TTC549 (cell line): Measurements from ENCODE around the gene TRIP6.

Experiments
- FAIRE-seq: peaks from 2 replicates; lab custom pipeline; 2012; peaks lifted over from hg19 to GRCh38; lab: Jason Lieb, UNC

TRIP6 gene

DNA sequence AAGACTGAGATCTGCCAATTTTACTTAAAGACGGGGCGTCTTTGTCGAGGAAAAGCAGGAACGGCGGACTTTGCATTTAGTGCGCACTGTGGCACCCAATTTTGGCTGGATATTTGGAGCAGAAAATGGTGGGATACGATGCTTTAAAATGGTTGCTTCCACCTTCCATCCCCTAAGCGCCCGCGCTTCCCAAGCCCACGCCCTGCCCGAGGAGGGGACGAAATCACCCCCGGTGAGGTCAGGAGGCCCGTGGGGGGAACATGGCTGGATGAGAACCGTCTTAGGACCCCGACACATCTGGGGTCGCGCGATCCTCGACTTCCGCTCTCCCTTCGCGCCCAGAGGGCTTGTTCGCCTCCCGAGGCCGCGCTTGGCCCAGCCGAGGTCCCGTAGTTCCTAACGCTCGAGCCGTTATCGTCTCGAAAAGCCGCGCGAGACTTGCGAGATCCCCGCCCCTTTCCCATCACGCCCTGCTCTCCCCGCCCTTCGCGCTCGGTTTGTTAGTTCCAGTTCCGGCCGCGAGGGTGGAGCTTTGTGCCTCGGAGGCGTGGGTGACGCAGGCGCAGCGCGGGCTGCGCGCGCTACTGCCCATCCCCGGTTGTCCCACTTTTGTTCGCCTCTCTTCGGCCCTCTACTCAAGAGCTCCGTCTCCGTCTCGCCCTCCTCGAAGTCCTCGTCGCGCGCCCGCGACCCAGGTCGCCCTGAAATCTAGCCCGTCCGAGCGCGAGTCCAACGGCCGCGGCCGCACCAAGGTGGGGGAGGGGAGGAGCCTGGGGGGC is 7.6 kb downstream of the TRIP6 start, which contains the start of gene SRRT:
Gene SRRT (plus strand): TSS at position 527 of the 779 bp plus-strand sequence. CDS start 488 bp downstream, outside the sequence.
- FAIRE-seq = peak; percentile 73

DNA sequence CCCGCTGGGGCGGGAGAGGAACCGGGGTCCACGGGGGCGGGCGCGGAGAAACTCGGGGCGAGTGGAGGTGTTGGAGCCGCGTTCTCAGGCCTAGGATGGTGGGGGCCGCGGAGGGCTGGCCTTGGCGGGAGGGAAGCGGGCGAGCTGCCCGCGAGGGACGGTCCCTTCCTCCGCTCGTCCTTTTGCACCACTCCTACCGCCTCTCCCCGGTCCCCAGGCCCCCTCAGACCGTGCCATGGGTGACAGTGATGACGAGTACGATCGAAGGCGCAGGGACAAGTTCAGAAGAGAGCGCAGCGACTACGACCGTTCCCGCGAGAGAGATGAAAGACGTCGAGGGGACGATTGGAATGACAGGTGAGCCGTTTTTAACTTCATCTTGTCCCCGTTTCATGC is 8.2 kb downstream of the TRIP6 start:
- FAIRE-seq = no peak

DNA sequence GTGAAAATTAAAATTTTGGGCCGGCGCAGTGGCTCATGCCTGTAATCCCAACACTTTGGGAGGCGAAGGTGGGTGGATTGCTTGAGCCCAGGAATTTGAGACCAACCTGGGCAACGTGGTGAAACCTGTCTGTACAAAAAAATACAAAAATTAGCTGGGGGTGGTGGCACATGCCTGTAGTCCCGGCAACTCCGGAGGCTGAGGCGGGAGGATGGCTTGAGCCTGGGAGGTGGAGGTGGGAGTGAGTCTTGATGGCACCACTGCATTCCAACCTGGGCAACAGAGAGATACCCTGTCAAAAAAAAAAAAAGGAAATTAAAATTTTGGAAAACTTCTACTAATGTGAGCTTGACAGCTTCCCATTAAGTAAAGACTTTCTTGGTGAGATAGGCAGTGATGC is 10.8 kb downstream of the TRIP6 start:
- no peak for FAIRE-seq

DNA sequence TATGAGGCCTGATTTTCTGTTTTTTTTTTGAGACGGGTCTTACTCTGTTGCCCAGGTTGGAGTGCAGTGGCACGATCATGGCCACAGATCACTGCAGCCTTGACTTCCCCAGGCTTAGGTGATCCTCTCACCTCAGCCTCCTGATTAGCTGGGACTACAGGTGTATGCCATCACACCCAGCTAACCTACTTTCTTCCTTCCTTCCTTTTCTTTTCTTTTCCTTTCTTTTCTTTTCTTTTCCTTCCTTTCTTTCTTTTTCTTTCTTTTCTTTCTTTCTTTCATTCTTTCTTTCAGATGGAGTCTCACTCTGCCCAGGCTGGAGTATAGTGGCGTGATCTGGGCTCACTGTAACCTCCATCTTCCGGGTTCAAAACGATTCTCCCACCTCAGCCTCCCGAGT is 11.5 kb downstream of the TRIP6 start:
- no peak for FAIRE-seq

DNA sequence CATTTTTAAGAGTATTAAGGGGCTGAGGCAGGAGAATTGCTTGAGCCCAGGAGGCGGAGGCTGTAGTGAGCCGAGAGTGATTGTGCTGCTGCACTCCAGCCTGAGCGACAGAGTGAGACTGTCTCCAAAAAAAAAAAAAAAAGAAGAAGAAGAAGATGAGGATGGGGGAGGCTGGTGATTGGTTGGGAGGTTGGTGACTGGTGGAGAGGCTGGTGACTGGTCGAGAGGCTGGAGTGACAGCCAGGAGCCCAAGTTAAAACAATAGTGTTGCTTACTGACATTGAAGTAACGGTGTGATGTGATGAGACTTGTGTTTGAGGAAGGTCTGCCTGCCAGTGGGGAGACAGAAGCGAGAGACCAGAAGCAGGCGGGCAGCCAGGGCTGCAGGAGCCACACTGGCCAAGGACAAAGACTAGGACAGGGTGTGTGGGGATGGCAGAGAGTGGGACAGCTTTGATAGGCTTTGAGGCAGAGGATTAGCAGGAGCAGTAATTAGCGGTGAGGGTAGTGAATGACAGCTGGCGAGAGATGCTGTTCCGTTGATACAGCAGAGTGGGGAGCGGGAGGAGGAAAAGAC is 12.6 kb downstream of the TRIP6 start:
- no peak for FAIRE-seq

DNA sequence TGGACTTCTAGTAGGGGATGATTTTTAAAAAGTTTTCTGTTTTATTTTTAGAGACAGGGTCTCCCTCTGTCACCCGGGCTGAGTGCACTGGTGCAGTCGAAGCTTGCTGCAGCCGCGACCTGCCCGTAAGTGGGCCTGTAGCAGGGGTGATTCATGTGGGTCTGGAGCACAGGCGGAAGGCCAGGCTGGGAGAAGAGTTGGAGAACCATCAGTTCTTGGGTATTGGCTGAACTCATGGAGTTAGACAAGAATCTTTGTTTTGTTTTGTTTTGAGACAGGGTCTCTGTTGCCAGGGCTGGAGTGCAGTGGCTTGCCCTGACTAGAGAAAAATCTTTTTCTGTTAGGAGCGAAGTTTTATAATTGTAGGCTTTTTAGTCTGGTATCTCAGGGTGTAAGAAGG is 13.5 kb downstream of the TRIP6 start:
- no peak for FAIRE-seq

DNA sequence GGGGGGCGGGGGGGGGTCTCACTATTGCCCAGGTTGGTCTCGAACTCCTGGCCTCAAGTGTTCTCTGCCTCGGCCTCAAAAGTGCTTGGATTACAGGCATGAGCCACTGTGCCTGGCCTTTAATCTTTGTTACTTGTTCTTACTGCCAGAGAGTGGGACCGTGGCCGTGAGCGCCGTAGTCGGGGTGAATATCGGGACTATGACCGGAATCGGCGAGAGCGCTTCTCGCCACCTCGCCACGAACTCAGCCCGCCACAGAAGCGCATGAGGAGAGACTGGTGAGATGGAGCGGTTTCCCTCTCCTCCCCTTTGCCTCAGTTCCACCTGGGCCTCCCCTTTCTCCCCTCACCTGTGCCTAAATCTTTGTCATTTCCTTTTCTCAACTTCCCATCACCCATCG is 13.9 kb downstream of the TRIP6 start:
- FAIRE-seq = no peak

DNA sequence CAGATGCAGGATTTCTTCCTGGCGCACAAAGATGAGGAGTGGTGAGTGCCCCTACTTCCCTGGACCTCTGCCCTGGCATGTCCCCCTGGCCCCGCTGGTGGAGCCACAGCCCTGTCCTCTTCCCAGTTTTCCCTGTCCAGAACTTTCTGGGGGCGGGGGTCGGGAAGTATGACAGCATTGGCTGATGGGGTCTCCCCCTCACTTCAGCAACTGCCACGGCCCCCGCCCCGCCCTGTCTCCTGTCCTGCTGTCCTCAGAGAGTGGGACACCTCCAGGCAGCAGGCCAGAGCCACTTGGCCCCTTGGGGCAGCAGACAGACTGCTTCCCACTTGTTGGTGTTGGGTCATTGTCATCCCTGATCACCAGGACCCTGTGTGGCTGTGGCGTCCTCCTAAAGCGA is 15.0 kb downstream of the TRIP6 start:
- FAIRE-seq = no peak

DNA sequence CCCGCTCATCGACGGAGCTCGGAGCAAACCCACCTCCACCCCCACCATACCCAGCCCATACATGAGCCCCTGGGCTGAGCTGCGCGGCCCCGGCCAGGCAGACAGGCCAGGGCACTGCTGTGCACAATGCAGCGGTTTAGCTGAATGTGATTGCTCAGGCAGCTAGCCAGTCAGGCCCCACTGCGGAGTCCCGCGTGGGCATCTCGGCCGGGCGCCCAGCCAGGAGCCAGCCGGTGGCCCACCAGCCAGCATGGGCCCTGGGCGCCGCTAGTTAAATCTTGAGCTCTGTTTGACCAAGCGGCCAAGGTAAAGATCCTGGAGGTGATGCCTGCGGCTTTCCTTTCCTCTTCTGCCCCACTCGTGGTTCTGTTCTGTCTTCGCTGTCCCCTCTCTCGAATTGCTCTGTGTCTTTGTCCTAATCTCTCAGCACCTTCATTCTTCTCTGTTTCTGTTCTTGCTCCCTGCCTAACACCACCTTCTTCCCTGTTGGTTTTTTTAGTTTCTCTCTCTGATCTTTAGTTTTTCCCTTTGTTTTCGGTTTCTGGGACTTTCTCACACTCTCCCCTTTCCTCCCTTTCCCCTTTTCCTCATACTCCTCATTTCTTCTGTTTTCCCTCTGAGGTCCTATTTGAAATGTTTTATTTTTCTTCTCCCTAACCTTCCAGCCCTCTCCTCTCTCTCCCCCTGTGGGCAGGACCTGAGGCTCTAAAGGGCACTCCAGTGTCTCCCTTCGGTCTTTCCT is 15.8 kb downstream of the TRIP6 start:
- no peak for FAIRE-seq

DNA sequence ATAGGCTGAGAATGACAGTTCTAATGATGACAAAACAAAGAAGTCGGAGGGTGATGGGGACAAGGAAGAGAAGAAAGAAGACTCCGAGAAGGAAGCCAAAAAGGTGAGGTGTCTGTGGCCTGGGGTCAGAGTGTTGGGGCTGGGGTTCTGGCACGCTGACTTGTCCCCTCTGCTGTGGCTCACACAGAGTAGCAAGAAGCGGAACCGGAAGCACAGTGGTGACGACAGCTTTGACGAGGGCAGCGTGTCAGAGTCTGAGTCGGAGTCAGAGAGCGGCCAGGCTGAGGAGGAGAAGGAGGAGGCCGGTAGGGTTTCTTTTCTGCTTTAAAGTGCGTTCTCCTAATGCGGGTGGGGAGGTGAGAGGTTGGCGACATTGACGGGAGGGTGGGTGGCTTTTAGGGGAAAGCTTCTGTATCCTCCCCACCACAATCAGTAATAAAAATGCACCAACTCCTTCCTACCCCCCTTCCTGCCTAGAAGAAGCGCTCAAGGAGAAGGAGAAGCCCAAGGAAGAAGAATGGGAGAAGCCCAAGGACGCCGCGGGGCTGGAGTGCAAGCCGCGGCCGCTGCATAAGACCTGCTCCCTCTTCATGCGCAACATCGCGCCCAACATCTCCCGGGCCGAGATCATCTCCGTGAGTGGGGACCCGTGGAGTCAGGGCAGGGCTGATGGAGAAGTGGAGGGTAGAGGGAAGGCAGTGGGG is 17.7 kb downstream of the TRIP6 start:
- FAIRE-seq = no peak

DNA sequence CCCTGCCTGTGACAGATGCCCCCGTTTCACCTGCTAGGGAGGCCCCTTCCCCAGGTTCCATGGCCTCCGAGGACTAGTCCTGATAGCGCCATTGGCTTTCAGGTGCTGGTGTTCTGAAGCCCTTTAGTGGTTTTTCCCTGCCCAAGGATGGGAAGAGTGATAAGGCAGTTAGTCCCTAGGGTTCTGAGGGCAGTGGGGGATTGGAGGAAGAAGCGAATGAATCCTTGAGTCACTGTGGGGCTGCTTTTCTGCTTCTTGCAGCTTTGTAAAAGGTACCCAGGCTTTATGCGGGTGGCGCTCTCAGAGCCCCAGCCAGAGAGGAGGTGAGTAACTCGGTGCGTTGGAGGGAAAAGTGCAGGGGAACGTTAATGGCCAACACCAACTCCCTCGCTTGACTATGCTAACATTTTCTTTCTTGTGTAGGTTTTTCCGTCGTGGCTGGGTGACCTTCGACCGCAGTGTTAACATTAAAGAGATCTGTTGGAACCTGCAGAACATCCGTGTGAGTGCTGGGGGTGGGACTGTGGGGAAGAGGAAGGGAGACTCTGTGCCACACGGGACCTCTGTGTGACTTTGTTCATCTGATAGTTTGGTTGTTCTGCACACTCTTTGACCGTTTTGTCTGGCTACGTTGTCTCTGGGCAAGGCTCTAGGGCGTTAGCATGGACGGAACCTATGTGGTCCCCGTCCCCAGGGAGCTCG is 18.4 kb downstream of the TRIP6 start:
- FAIRE-seq = no peak

DNA sequence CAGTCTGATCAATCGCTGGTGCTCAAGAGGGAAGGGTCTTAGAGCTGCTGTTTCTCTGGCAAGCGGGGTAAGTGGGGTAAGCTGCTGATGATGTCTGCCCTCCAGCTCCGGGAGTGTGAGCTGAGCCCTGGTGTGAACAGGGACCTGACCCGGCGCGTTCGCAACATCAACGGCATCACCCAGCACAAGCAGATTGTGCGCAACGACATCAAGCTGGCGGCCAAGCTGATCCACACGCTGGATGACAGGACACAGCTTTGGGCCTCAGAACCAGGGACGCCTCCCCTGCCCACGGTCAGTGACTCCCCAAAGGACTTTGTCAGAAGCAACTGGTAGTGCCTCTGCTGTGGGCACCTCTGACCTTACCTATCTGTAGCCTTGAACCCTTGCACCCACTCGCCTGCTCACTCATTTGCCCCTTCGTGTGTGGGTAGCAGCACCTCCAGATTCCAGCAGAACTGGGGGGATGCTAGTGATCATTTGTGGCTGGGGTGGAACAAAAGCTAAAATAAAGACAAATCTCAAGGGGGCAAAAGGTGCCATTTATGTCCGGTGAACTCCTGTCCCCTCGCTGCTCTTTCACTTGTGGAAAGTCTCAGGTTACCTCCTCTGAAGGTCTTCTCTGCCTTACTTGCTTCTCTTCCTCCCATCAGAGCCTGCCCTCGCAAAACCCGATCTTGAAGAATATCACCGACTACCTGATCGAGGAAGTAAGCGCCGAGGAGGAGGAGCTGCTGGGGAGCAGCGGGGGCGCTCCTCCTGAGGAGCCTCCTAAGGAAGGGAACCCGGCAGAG is 19.2 kb downstream of the TRIP6 start:
- no peak for FAIRE-seq

DNA sequence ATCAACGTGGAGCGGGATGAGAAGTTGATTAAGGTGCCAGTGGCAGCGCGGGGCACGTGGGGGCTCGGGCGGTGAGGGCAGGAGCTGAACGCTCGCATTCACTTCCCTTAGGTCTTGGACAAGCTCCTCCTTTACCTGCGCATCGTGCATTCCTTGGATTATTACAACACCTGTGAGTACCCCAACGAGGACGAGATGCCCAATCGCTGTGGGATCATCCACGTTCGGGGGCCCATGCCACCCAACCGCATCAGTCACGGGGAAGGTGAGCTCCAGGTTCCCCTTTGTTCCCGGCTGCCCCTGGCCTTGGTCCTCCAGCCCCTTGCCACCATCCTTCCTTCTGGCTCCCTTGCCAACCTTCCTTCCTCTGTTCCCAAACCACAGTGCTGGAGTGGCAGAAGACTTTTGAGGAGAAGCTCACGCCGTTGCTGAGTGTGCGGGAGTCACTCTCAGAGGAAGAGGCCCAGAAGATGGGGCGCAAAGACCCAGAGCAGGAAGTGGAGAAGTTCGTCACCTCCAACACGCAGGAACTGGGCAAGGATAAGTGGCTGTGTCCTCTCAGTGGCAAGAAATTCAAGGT is 19.8 kb downstream of the TRIP6 start:
- FAIRE-seq = no peak

DNA sequence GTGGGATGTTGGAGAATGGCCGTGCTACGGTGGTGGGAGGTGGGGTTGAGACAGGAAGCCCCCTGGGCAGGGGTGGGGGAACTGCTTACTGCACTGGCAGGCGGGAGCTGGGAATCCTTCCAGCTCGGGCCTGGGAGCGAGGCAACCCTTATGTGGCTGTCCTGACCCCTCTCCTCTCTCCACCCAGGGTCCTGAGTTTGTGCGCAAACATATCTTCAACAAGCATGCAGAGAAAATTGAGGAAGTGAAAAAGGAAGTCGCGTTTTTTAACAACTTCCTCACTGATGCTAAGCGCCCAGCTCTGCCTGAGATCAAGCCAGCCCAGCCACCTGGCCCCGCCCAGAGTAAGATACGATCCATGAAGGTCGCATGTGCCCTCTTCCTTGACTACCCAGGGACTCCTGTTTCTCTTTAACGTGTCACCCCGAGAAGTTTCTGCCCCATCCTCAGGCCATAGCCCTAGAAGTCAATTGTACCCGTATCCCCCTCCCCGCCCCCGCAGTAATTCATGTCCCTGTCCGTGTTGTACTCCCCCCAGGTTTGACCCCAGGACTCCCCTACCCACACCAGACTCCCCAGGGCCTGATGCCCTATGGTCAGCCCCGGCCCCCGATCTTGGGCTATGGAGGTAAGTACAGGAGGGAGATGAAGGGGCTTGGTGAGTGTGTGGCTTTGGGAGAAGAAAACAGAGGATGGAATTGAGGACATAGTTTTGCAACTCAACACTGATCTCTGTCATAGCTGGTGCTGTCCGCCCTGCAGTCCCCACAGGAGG is 20.5 kb downstream of the TRIP6 start:
- no peak for FAIRE-seq

DNA sequence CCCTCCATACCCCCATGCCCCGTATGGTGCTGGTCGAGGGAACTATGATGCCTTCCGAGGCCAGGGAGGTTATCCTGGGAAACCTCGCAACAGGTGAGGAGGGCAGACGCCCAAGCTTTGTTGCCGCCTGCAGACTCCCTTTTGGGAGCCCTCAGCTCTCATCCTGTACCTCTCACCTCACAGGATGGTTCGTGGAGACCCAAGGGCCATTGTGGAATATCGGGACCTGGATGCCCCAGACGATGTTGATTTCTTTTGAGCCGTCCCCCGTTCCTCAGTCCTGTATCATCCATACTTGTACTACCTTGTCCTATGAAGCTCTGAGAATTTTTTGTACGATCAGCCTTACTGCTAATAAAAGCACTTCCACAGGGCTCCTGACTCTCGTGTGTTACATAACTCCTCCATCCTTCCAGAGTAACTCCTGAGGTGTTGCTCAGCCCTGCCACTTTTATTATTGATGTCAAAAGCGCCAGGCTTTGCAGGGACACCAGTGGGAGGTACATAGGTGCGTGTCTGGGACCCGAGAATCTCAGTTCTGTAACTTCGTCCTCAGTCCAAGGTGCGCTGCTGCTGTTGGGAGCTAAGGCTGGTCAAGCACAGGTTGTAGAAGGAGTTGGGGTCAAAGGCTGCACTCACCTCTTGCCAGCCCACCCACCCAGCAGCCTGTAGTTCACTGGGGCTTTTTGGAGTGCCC is 21.3 kb downstream of the TRIP6 start:
- FAIRE-seq = no peak

DNA sequence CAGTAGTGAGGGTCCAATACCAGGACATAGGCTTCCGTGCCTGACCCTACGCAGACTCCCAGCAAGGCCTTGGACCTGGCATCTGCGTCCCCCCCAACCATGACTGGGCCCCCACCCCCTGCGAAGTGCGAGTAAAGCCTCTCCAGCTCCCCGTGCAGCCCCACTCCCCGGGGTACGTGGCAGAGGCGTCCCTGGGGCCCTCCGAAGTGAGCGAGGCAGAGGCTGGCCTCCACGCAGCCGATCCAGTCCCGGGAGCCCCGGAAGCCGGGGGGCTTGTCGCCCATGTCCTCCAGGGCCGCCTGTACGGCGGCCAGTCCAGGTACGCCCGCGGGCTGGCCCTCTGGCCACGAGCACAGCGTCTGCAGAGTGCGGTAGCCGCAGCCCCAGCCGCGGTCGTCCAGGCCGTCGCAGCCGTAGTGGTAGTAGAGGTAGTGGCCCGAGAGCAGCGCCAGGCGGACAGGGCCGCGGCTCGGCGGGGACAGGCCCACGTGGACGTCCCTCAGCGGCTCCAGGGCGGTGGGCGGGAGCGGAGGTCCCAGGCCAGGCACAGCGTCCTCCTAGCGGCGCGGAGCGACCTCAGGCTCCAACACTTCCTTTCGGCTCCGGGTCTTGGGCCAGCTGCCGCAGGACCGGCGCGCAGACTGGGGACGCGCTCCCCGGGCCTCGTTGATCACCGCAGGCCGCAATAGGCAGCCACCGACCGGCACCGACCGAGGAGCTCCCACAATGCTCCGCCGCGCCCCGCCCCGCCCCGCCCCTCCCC is 22.0 kb downstream of the TRIP6 start, which contains the start of gene UFSP1:
Gene UFSP1 (minus strand): TSS at position 728 of the 763 bp plus-strand sequence. CDS start 444 bp downstream, at position 284.
- no peak for FAIRE-seq

DNA sequence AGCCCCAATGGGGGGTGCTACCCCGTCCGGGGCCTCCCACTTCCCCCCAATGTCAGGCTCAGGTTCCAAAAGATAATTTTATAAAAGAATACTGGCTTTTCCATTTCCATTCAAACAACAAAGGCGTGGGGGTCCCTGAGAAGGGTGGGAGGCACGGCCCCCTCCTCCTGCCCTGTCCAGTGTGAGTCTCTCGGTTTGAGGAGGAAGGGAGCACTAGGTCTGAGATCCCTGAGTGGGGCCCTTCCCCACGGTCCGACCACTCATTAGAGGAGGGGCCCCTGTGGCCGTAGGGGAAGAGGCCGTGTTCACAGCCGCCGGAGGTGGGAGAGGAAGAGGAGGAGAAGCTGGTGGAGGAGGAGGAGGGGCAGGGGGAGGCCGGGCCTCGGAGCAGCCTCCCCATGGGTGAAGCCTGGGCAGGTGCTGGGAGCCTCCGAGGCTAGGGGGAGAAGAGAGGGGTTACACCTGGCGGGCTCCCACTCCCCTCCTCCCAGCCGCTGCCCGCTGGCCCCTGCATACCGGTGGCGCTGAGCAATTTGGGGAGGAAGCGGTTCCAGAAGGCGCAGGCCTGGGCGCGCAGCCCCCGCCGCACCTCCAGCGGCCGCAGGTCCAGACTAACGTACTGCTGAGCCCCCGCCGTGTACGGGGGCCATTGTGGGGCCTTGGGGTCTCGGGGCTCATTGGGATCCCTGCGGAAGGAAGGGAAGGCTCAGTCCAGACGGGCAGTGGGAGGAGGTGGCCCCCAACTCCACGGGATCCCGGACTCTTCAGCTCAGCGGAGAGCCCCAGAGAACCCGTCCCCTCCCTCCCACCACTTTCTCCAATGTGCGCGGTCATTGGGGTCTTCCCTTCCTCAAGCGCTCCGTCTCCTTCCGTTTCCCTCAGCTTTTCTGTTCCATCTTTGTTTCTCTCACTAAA is 23.7 kb downstream of the TRIP6 start:
- FAIRE-seq = no peak
